Osteoblast (primary cell): ENCODE results near the gene MSMO1. TPM values are rescaled to one million over a fixed set of nuclear protein-coding genes. Genes with fewer than 3 reads are reported as not detected.

Source experiments
- DNase-seq: peaks from one replicate; pipeline ENCODE4 v3.0.0; 2011; ENCODE audit warnings: low spot score, mixed read lengths; ENCODE audit not compliant: insufficient read length; ENCODE audit errors: missing footprints
- H2AFZ ChIP-seq: 2 replicates; pipeline ENCODE4 v1.6.0; 2011; ENCODE audit warnings: mild to moderate bottlenecking, low read length
- H3K27ac ChIP-seq: 2 replicates; pipeline ENCODE4 v1.5.1; 2011; ENCODE audit warnings: mild to moderate bottlenecking, low read depth, low read length, moderate library complexity
- H3K27me3 ChIP-seq: 2 replicates; pipeline ENCODE4 v1.6.0; 2012; ENCODE audit warnings: mild to moderate bottlenecking, control low read depth, inconsistent platforms, low read length, moderate library complexity; ENCODE audit not compliant: insufficient read depth
- H3K36me3 ChIP-seq: 2 replicates; pipeline ENCODE4 v1.5.1; 2011; ENCODE audit warnings: mild to moderate bottlenecking, low read length, control low read depth, moderate library complexity; ENCODE audit not compliant: insufficient read depth
- H3K4me1 ChIP-seq: 2 replicates; pipeline ENCODE4 v1.5.1; 2011; ENCODE audit warnings: mild to moderate bottlenecking, low read length, control low read depth, moderate library complexity; ENCODE audit not compliant: insufficient read depth
- H3K4me2 ChIP-seq: 2 replicates; pipeline ENCODE4 v1.6.0; 2011; ENCODE audit warnings: mild to moderate bottlenecking, low read length; ENCODE audit not compliant: insufficient read depth
- H3K4me3 ChIP-seq: fragments of 200-600 bp; sonication (generic); 3 replicates; pipeline ENCODE4 v1.5.1; 2012; ENCODE audit warnings: mild to moderate bottlenecking, low read length, inconsistent platforms; ENCODE audit not compliant: insufficient read depth
- H3K79me2 ChIP-seq: 2 replicates; pipeline ENCODE4 v1.6.0; 2012; ENCODE audit warnings: mild to moderate bottlenecking, low read length, control low read depth, inconsistent platforms; ENCODE audit not compliant: insufficient read depth
- H3K9me3 ChIP-seq: 2 replicates; pipeline ENCODE4 v1.5.1; 2011; ENCODE audit warnings: low read depth, low read length, control low read depth
- H4K20me1 ChIP-seq: 2 replicates; pipeline ENCODE4 v1.6.0; 2012; ENCODE audit warnings: mild to moderate bottlenecking, low read length, control low read depth; ENCODE audit not compliant: insufficient read depth
- total RNA-seq: library from RNA; depleted of rRNA; stranded (reverse); fragments of >200 nt; gene quantifications from 2 replicates; pipeline ENCODE4 v1.2.3, GENCODE V29; 2012
- TF ChIP-seq, protein P1 (sequence below): IDR thresholded peaks from 2 replicates; pipeline ENCODE4 v1.5.1; 2011; ENCODE audit warnings: mild to moderate bottlenecking, low read depth, low read length, moderate library complexity; ENCODE audit errors: extremely low read depth

Gene MSMO1
- total RNA-seq, 1 donor, result 238 TPM

DNA sequence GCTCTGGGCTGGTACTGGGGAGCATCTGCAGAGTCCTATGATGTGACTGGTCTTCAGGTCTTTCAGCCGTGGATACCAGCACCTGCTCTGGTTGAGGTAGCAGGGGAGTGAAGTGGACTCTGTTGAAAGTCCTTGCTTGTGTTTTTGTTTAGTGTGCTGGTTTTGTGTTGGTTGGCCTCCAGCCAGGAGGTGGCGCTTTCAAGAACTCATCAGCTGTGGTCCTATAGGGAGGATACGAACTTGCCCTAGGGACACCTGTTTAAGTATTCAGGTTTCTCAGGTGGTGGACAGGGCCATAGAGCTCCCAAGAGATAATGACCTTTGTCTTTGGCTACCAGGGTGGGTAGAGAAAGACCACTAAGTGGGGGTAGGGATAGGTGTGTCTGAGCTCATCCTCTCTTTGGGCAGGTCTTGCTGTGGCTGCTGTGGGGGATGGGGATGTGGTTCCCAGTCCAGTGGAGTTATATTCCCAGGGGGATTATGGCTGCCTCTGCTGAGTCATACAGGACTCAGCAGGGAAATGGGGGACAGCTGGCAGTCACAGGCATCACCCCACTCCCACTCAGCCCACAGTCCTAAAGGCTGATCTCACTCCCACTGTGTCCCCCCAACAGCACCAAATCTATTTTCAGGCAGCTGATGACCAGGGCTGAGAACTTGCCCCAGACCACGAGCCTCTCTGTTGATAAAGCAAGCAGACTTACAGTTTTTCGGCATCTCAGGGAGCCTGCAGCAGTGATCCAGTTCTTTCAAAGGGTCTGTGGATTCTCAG lies 24.1 kb downstream of the MSMO1 start:
- no peaks in the 10 kb centered on the region for H3K4me1 ChIP-seq
- no peak overlapping the region for H3K27ac ChIP-seq
- H2AFZ ChIP-seq, result no peak overlapping the region
- H3K9me3 ChIP-seq, result no peaks in the 10 kb centered on the region
- TF ChIP-seq, protein P1, sequence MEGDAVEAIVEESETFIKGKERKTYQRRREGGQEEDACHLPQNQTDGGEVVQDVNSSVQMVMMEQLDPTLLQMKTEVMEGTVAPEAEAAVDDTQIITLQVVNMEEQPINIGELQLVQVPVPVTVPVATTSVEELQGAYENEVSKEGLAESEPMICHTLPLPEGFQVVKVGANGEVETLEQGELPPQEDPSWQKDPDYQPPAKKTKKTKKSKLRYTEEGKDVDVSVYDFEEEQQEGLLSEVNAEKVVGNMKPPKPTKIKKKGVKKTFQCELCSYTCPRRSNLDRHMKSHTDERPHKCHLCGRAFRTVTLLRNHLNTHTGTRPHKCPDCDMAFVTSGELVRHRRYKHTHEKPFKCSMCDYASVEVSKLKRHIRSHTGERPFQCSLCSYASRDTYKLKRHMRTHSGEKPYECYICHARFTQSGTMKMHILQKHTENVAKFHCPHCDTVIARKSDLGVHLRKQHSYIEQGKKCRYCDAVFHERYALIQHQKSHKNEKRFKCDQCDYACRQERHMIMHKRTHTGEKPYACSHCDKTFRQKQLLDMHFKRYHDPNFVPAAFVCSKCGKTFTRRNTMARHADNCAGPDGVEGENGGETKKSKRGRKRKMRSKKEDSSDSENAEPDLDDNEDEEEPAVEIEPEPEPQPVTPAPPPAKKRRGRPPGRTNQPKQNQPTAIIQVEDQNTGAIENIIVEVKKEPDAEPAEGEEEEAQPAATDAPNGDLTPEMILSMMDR, result no peak
- no peak overlapping the region for H3K4me2 ChIP-seq
- H3K4me3 ChIP-seq, result no peak overlapping the region
- H3K36me3 ChIP-seq, result no peaks in the 10 kb centered on the region
- H3K27me3 ChIP-seq, result peaks cover 4% of the 10 kb centered on the region
- H3K79me2 ChIP-seq, result no peaks in the 10 kb centered on the region
- DNase-seq, result no peak
- H4K20me1 ChIP-seq, result no peaks in the 10 kb centered on the region

DNA sequence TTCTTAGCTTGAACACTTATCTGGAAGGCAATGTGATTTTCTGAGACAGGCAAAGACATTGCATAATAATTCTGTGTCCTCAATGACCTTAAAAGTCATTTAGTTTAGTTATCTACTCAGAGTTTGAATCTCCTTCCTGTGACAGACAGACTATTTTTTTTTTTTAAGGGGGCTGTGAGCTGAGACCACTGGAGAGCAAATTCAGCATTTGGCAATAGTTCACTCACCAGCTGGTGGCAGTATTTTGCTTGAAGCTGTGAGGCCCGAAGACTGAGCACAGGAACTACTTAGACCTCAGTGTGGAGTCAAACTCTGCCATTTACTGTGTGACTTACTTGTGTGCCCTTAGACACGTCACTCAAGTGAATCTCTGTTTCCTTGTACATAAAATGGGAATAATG lies 28.4 kb downstream of the MSMO1 start:
- H3K79me2 ChIP-seq, result no peaks in the 10 kb centered on the region
- no peak overlapping the region for H3K4me3 ChIP-seq
- peak; percentile 25 for DNase-seq
- peaks cover 17% of the 10 kb centered on the region for H3K27me3 ChIP-seq
- H3K4me1 ChIP-seq, result no peaks in the 10 kb centered on the region
- TF ChIP-seq, protein P1, result peak; percentile 55
- no peaks in the 10 kb centered on the region for H3K9me3 ChIP-seq
- no peak overlapping the region for H3K27ac ChIP-seq
- H3K36me3 ChIP-seq, result no peaks in the 10 kb centered on the region
- no peak overlapping the region for H2AFZ ChIP-seq
- no peak overlapping the region for H3K4me2 ChIP-seq
- no peaks in the 10 kb centered on the region for H4K20me1 ChIP-seq

DNA sequence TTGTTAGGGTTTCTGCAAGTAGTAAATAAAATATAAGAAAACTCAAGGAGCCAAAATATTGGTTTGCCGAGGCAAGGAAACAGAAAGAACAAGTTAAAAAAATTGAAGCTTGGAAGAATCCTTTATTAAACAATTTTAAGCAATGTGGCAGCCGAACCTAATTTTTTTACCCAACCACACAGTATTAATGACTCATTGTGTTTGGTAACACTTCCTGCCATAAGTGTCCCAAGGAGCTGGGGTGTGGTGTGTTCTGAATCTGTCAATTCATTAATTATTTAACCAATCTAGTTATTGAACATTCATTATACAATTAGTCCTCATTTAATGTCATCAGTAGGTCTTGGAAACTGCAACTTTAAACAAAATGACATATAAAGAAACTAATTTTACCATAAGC lies 32.0 kb downstream of the MSMO1 start:
- Histone ChIP-seq H3K27me3 (peaks cover 17% of the 10 kb centered on the region), H2AFZ (no peak overlapping the region), H3K36me3 (no peaks in the 10 kb centered on the region), H4K20me1 (no peaks in the 10 kb centered on the region), H3K27ac (no peak overlapping the region), H3K4me3 (no peak overlapping the region), H3K4me1 (no peaks in the 10 kb centered on the region), H3K79me2 (no peaks in the 10 kb centered on the region), H3K4me2 (no peak overlapping the region), H3K9me3 (no peaks in the 10 kb centered on the region)
- TF ChIP-seq, protein P1, result no peak
- DNase-seq, result peak; percentile 9

DNA sequence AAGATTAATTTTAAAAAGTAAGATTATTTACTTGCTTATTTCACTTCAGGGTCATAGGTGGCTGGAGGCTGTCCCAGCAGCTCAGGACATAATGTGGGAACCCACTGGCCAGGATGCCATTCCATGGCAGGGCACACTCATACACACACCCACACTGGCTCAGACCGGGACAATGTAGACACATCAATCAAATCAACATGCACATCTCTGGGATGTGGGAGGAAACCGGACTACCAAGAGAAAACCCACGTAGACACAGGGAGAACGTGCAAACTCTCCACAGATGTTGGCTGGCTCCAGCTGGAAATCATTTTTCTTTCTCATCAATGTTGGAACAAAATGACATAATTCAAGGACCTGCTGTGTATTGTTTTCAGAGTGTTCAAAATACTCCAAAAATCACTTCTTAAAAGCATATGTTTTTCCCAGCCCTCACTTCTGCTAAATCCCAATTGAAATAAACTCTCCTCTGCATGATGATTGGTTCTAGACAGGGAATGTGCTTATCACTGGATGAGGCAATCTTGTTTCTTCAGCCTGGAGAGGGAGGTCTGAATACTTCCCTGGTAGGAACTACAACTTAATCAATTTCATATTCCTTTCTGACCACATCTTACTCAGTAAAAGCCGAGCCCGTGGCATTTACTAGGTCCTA lies 32.7 kb downstream of the MSMO1 start:
- Histone ChIP-seq H4K20me1 (no peaks in the 10 kb centered on the region), H3K9me3 (no peaks in the 10 kb centered on the region), H2AFZ (no peak overlapping the region), H3K4me3 (no peak overlapping the region), H3K4me2 (no peak overlapping the region), H3K79me2 (no peaks in the 10 kb centered on the region), H3K36me3 (no peaks in the 10 kb centered on the region), H3K27ac (no peak overlapping the region), H3K4me1 (no peaks in the 10 kb centered on the region), H3K27me3 (peaks cover 17% of the 10 kb centered on the region)
- no peak for DNase-seq
- TF ChIP-seq, protein P1, result no peak
